AG04450 (cell line): Measurements from ENCODE around the gene ARF4. TPM values are rescaled to one million over a fixed set of nuclear protein-coding genes. Genes with fewer than 3 reads are reported as not detected.

Experiments used
- CTCF ChIA-PET: fragments of 300-600, 350-600 bp; formaldehyde crosslinking; extraction: SDS; loops from one replicate; lab custom pipeline; 2022; ENCODE audit warnings: antibody characterized with exemption, inconsistent platforms; lab: Charles Lee
- POLR2A ChIA-PET: fragments of 350-600 bp; formaldehyde crosslinking; extraction: SDS; loops from one replicate; lab custom pipeline; 2021; ENCODE audit warnings: antibody characterized with exemption, inconsistent platforms; lab: Yijun Ruan, JAX
- DNase-seq: peaks from one replicate; pipeline ENCODE4 v3.0.0-alpha.2; 2011; ENCODE audit warnings: low read depth, low spot score
- H3K27ac ChIP-seq: one replicate; pipeline ENCODE4 v1.5.1; 2012; ENCODE audit warnings: low read depth, low read length, control low read depth
- H3K27me3 ChIP-seq: one replicate; pipeline ENCODE4 v1.6.0; 2012; ENCODE audit warnings: low read length; ENCODE audit not compliant: control insufficient read depth, insufficient read depth
- H3K4me3 ChIP-seq: 2 replicates; pipeline ENCODE4 v1.5.1; 2011; ENCODE audit warnings: mild to moderate bottlenecking, low read depth, low read length, control low read depth
- H3K9me3 ChIP-seq: 2 replicates; pipeline ENCODE4 v1.5.1; 2012; ENCODE audit warnings: low read length; ENCODE audit not compliant: control insufficient read depth, insufficient read depth
- polyA plus RNA-seq: library from polyadenylated mRNA; depleted of rRNA; stranded (reverse); fragments of >200 nt; gene quantifications from 2 replicates; pipeline ENCODE4 v1.2.3, GENCODE V29; 2011; rRNA removed
- small RNA-seq: library from RNA; depleted of rRNA; stranded (forward); fragments of <200 nt; gene quantifications from one replicate; pipeline ENCODE3, GENCODE V24; 2012; ENCODE audit warnings: low read depth; ENCODE audit not compliant: insufficient read length
- TF ChIP-seq, protein P1 (sequence below): IDR thresholded peaks from 2 replicates; pipeline ENCODE4 v1.5.1; 2011; ENCODE audit warnings: low read depth, low read length, control low read depth, inconsistent platforms

Gene ARF4
- polyA plus RNA-seq, 1 experiment: 766 TPM

DNA sequence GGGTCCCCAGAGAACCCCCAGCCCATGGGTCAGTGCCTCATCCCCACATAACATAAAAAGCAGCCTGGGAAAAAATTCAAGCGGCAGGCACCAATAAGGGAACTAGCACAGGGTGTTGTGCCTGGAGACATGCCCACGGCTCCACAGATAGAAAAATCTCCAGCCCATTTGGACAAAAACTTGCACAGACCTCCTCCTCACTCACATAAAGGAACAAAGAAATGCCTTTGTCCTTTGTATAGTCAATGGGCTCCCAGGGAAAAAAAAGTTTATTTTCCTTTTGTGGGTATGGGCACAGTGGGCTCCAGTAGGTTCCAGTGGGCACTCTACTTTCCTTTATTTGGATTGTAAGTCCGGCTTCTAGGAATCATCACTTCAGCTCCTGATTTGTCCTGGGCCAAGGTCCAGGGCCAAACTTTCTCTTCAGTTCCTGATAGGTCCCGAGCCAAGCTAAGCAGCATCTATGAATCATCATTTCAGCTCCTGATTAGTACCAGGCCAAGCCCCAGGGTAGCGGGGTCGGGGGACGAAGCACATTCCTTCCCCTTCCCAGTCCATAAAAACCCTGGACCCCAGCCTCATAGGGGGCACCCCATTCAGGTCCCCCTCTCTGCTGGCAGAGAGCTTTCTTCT is 51.4 kb downstream of the ARF4 start:
- CTCF ChIA-PET: interaction anchor here (0.7 kb wide), 1 partner anchor 148 kb away, joined by 3 read pairs; no protein-coding TSS in a partner anchor
- DNase-seq: no peak

GRCh38 chr3:57544181-57545125 is 52.7 kb downstream of the ARF4 start, which contains the start of gene DNAH12:
Gene DNAH12, minus strand, starts transcription at chr3:57544344. Its CDS starts 1,474 bp downstream, at chr3:57542870.
- POLR2A ChIA-PET: no interaction called here
- H3K9me3 ChIP-seq: no peaks in the 10 kb centered on the region
- peaks cover 4% of the 10 kb centered on the region for H3K27me3 ChIP-seq
- H3K27ac ChIP-seq: no peak within 1 kb of the TSS
- TF ChIP-seq, protein P1, sequence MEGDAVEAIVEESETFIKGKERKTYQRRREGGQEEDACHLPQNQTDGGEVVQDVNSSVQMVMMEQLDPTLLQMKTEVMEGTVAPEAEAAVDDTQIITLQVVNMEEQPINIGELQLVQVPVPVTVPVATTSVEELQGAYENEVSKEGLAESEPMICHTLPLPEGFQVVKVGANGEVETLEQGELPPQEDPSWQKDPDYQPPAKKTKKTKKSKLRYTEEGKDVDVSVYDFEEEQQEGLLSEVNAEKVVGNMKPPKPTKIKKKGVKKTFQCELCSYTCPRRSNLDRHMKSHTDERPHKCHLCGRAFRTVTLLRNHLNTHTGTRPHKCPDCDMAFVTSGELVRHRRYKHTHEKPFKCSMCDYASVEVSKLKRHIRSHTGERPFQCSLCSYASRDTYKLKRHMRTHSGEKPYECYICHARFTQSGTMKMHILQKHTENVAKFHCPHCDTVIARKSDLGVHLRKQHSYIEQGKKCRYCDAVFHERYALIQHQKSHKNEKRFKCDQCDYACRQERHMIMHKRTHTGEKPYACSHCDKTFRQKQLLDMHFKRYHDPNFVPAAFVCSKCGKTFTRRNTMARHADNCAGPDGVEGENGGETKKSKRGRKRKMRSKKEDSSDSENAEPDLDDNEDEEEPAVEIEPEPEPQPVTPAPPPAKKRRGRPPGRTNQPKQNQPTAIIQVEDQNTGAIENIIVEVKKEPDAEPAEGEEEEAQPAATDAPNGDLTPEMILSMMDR: no peak
- DNase-seq: no peak
- CTCF ChIA-PET: no interaction called here
- H3K4me3 ChIP-seq: peak within 1 kb of the TSS; percentile 43

More for the DNA sequence above, 51.4 kb downstream of the ARF4 start:
- Histone ChIP-seq H3K9me3 (no peaks in the 10 kb centered on the region), H3K27me3 (no peaks in the 10 kb centered on the region), H3K4me3 (no peak overlapping the region), H3K27ac (no peak overlapping the region)
- POLR2A ChIA-PET: interaction anchor here (1.5 kb wide), 1 partner anchor 10 kb away, joined by 3 read pairs; the partner anchor contains the start of gene PDE12
- TF ChIP-seq, protein P1: no peak

- POLR2A ChIA-PET: no interaction called here
- no peak for DNase-seq
- TF ChIP-seq, protein P1: no peak
- CTCF ChIA-PET: no interaction called here
- Histone ChIP-seq H3K9me3 (no peaks in the 10 kb centered on the region), H3K27me3 (peaks cover 4% of the 10 kb centered on the region), H3K27ac (no peak overlapping the region), H3K4me3 (no peak overlapping the region)
Measured at GRCh38 chr3:57538465-57538864, 58.7 kb downstream of the ARF4 start.

DNA sequence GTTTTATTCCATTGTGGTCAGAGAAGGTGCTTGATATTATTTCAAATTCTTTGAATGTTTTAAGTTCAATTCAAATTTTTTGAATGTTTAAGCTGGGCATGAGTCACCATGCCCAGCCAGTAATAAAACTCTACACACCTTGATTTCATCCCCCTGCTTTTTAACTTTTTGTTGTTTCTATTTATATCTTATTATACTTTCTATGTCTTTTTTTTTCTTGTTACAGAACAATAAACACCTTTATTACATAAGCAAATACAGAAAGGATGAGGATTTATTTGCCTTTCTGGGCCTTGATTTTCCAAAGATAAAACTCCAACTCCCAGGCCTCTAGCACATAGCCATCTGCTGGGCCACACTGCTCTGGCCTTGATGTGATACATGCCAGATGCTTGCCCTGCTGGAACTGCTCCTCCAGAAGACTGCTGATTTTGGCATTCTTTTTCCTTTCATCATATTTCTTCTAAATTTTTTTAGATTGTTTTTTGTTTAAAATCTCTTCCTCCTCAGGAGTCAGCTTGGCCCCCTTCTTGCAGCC is 67.0 kb downstream of the ARF4 start:
- H3K4me3 ChIP-seq: no peak overlapping the region
- ChIA-PET POLR2A (no interaction called here), CTCF (no interaction called here)
- no peak for DNase-seq
- no peak overlapping the region for H3K27ac ChIP-seq
- H3K9me3 ChIP-seq: no peaks in the 10 kb centered on the region
- TF ChIP-seq, protein P1: no peak
- peaks cover 7% of the 10 kb centered on the region for H3K27me3 ChIP-seq

Small RNAs within 50 kb of the gene (small RNA-seq; reads per million reads assigned to genes)
- gene RNU6-108P (not detected), gene RNU6-483P (not detected), gene RNU6ATAC26P (not detected)

Other genes starting within 250 kb of the ARF4 start
- under 0.01 TPM in 1 of 2 replicates, not detected in the other for gene DNAH12, start 53.0 kb downstream of the ARF4 start, polyA plus RNA-seq
- 11.5 and 12.1 TPM in 2 replicates for gene PDE12, start 41.1 kb downstream of the ARF4 start, polyA plus RNA-seq
- 8.8 and 10.8 TPM in 2 replicates for gene DENND6A, start 95.7 kb upstream of the ARF4 start, polyA plus RNA-seq
- 29.7 and 40.2 TPM in 2 replicates for gene SLMAP, start 159.0 kb upstream of the ARF4 start, polyA plus RNA-seq